ENCODE data around the gene HELLS. TPM values are rescaled to one million over a fixed set of nuclear protein-coding genes. Genes with fewer than 3 reads are reported as not detected.

HELLS gene
- 3.4 and 4.0 TPM in 2 replicates for total RNA-seq

GRCh38 chr10:94545391-94546048, at the start of gene HELLS:
HELLS (plus strand) TSS chr10:94545788; CDS start chr10:94545922, 134 bp downstream.

Other genes starting within 250 kb of the HELLS start
- 34.5 and 42.9 TPM in 2 replicates for gene NOC3L, start 182.8 kb upstream of the HELLS start, total RNA-seq
- gene TBC1D12, start 143.2 kb upstream of the HELLS start, total RNA-seq: 11.2 and 12.6 TPM in 2 replicates
- 0.34 and 4.1 TPM in 2 replicates for gene CYP2C18, start 137.9 kb downstream of the HELLS start, total RNA-seq
- gene CYP2C19, start 216.9 kb downstream of the HELLS start, total RNA-seq: 0.50 TPM in 1 of 2 replicates, not detected in the other